ENCODE measurements around the gene KL.

Gene KL

DNA sequence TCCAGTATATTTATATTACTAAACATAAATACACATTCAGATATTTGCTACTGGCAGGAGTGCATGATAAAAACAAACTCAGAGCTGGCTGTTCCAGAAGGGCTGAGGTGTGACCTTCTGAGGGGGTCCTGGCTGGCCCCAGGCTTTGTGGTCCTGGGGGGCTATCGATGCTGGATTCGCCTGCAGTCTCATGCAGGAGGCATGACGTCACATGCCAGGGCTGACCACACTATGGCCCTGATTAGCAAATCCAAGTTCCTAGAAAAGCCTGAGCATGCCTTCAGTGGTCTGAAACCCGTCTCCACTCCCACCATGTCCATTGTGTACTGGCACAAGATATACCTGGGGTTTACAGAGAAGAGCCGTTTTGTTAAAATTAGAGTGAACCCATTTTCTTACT is 97.9 kb downstream of the KL start:
- no peak for DNase-seq

DNA sequence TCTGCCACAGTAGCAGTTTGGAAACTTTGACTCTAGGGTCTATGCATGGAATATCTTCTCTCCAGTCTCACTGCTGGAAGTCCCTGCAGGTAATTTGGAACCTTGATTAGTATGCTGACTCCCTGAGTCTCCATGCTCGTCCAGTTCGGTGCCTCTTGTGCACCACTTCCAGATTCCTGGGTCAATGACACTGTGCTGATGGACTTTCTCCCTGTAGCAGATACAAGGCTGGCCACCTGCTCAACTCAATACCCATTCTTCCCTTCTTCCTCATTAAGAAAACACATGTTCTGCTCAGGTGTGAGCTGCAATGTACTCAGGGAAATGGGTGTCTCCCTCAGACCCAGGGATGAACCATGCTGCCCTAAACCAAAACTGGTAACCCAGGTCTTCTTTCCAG is 99.1 kb downstream of the KL start:
- DNase-seq, result no peak
